HEK293T (cell line): Measurements from ENCODE around the gene DNAJC3.
"Not testable (repeated sequence)": the region's sequence is repeated elsewhere in the genome, so short reads cannot be mapped to it uniquely, and the experiment has no call there.

ENCODE experiments used
- ELF4 ChIP-seq: fragments of 450-650 bp; IDR thresholded peaks from 2 replicates; pipeline ENCODE4 v1.6.1; 2017; ENCODE audit warnings: antibody characterized with exemption
- SUZ12 ChIP-seq: fragments of 450-650 bp; IDR thresholded peaks from 2 replicates; pipeline ENCODE4 v1.6.1; 2016; ENCODE audit warnings: mild to moderate bottlenecking

GRCh38 chr13:95781940-95782339 is 105.0 kb downstream of the DNAJC3 start:
- TF ChIP-seq SUZ12, ELF4: not testable (repeated sequence)
